NT2/D1 (cell line): ENCODE measurements around the gene PIK3C2A.

ENCODE experiments used
- DNase-seq: peaks from one replicate; pipeline ENCODE4 v3.0.0-alpha.2; 2011; ENCODE audit warnings: low read depth, low spot score
- H3K27me3 ChIP-seq: 2 replicates; pipeline ENCODE4 v1.6.0; 2011; ENCODE audit warnings: mild to moderate bottlenecking; ENCODE audit not compliant: insufficient read length, insufficient read depth
- H3K36me3 ChIP-seq: 2 replicates; pipeline ENCODE4 v1.6.1; 2011; ENCODE audit warnings: mild to moderate bottlenecking, low read length, mixed read lengths; ENCODE audit not compliant: insufficient read depth, insufficient read length
- H3K4me1 ChIP-seq: 2 replicates; pipeline ENCODE4 v1.5.1; 2011; ENCODE audit not compliant: insufficient read depth, insufficient read length
- H3K4me3 ChIP-seq: 2 replicates; pipeline ENCODE4 v1.5.1; 2011; ENCODE audit warnings: low read depth; ENCODE audit not compliant: insufficient read length
- H3K9ac ChIP-seq: 2 replicates; pipeline ENCODE4 v1.6.0; 2011; ENCODE audit warnings: low read depth; ENCODE audit not compliant: insufficient read length
- H3K9me3 ChIP-seq: 2 replicates; pipeline ENCODE4 v1.5.1; 2011; ENCODE audit warnings: mild to moderate bottlenecking, low read length; ENCODE audit not compliant: insufficient read depth
- SUZ12 ChIP-seq: IDR thresholded peaks from 2 replicates; pipeline ENCODE4 v1.6.1; 2011; ENCODE audit not compliant: insufficient read length, insufficient read depth; ENCODE audit errors: extremely low read depth
- YY1 ChIP-seq: IDR thresholded peaks from 2 replicates; pipeline ENCODE4 v1.6.1; 2011; ENCODE audit not compliant: insufficient read length, insufficient read depth
- ZNF274 ChIP-seq: IDR thresholded peaks from 2 replicates; pipeline ENCODE4 v1.6.1; 2011; ENCODE audit warnings: mild to moderate bottlenecking, low read depth, low read length

The PIK3C2A gene

DNA sequence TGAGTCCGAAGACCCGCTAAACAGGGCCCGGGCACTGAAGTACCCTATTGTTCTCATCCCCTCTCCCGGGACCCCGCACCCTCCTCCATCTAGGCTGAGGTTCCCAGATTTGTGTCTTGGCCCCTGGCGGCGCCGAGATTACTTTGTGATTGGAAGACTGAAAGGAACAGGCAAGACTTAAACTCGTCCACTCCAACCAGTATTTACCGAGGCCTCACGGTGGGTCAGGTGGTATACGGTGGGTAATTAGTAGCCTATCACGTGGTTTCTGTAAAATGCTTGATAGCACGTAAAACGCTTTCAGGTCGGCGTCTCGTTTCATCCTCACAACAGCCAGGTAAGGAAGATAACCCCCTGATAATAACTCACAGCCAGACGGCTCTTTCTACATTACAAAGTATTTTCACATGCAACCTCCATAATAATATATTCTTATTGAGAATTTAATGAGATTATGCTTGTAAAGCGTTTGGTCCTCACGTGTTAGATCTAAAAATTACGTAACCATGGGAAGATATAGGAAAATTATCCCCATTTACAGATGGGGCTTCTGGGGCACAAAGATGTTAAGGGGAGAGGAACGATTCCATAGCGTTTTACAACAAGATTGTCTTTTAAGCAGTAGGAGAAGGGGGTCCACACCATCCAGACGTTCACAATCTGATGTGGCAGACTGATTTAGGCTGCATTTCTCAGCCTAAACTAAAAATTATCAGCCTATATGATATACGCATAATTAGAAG is 642 bp upstream of the PIK3C2A start:
- Histone ChIP-seq H3K4me3 (peak overlapping the region; percentile 85), H3K4me1 (no peaks in the 10 kb centered on the region), H3K9me3 (no peaks in the 10 kb centered on the region), H3K27me3 (no peaks in the 10 kb centered on the region), H3K36me3 (peaks cover 6% of the 10 kb centered on the region), H3K9ac (peak overlapping the region; percentile 90)
- TF ChIP-seq YY1 (no peak), SUZ12 (no peak), ZNF274 (no peak)
- peak; percentile 52 for DNase-seq

DNA sequence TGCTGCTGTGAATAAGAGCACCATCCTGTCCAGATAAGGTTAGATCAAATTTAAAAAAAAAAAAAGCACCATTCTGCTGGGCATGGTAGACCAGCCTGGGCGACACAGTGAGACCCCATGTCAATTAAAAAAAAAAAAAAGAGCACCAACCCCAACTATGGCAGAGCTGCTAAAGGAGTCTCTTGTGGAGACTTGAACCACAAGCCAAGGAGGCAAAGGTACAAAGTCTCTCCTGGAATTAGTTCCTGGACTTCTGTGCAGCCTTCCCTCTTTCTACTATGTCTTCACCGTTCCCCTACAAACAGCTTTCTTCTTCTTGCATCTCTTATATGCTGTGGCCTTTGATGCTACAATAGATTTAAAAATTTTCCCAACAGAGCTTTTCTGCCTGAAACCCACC is 1.3 kb downstream of the PIK3C2A start:
- peak overlapping the region; percentile 85 for H3K4me3 ChIP-seq
- no peak for DNase-seq
- peaks cover 2% of the 10 kb centered on the region for H3K4me1 ChIP-seq
- H3K9me3 ChIP-seq, result no peaks in the 10 kb centered on the region
- H3K27me3 ChIP-seq, result no peaks in the 10 kb centered on the region
- peaks cover 16% of the 10 kb centered on the region for H3K36me3 ChIP-seq
- peak overlapping the region; percentile 90 for H3K9ac ChIP-seq
- TF ChIP-seq YY1 (no peak), SUZ12 (no peak), ZNF274 (no peak)

DNA sequence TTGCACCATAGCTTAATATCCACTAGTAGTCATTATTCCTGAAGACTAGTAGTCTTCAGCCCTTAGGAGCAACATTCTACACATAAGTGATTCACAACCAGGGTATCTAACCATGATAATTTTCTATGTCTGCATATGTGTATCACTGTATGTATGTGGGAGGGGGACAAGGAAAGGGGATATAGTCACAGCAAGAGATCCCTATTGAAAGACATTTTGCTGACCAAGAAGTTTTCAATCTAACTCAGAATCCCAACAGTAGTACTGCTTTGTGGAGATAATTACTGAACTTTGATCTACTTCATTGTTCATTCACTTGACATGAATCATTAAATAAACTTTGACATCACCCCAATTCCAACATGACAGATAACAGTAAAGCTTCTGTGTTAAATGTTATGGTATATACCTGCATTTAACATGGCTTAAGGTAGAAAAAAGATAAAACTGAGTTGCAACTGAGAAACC is 10.3 kb downstream of the PIK3C2A start:
- H3K9ac ChIP-seq, result no peak overlapping the region
- H3K4me1 ChIP-seq, result peaks cover 3% of the 10 kb centered on the region
- TF ChIP-seq SUZ12 (no peak), ZNF274 (no peak), YY1 (no peak)
- no peaks in the 10 kb centered on the region for H3K9me3 ChIP-seq
- peaks cover 15% of the 10 kb centered on the region for H3K36me3 ChIP-seq
- DNase-seq, result no peak
- no peak overlapping the region for H3K4me3 ChIP-seq
- no peaks in the 10 kb centered on the region for H3K27me3 ChIP-seq

DNA sequence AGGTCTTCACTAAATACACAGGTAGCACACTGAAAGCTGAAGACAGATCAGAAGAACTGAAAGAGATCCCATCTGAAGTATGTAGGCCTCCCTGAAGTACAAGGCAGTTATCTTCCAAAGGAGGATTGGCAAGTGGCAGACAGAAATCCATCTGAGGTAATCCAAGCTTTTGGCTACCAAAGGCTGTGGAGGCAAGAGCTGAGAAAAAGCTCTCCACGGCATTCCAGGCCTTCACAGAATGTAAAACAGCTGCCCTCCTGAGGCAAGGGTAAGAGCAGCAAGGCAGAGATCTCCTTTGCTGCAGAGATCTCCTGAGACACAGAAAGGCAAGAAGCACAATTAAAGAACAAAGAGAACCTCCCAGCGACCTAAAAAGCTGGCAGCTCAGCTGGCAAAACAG is 19.1 kb downstream of the PIK3C2A start:
- no peaks in the 10 kb centered on the region for H3K27me3 ChIP-seq
- TF ChIP-seq YY1 (no peak), SUZ12 (no peak), ZNF274 (no peak)
- DNase-seq, result no peak
- peaks cover 2% of the 10 kb centered on the region for H3K4me1 ChIP-seq
- H3K36me3 ChIP-seq, result peaks cover 22% of the 10 kb centered on the region
- no peak overlapping the region for H3K4me3 ChIP-seq
- no peaks in the 10 kb centered on the region for H3K9me3 ChIP-seq
- no peak overlapping the region for H3K9ac ChIP-seq

DNA sequence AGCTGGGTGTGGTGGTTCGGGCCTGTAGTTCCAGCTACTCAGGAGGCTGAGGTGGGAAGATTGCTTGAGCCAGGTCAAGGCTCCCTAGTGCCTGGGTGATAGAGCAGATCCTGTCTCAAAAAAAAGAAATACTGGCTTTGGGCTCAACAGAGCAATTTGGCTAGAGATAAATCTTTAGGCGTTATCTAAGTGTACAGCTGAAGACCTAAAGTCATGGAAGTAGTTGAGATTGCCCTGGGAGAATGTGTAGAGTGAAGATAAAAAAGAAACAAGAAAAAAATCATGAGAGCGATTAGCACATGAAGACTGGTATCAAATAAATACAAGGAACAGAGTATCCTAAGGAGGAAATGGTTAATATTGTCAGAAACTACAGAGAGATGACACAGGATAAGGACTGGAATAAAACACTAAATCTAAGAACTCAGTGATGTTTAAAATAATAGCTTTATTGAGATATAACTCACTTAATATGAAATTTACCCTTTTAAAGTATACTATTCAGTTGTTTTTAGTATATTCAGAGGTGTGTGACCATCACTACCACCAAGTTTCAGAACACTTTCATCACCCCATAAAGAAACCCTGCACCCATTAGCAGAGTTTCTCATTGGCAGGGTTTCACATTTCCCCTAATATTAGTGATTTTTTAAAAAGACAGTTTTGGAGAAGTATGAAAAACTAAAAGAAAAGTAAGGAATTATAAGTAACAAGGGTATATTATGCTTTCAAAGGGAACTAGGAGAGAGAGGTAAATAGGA is 20.7 kb downstream of the PIK3C2A start:
- no peak overlapping the region for H3K4me3 ChIP-seq
- peaks cover 2% of the 10 kb centered on the region for H3K4me1 ChIP-seq
- no peak overlapping the region for H3K9ac ChIP-seq
- no peak for DNase-seq
- no peaks in the 10 kb centered on the region for H3K9me3 ChIP-seq
- H3K36me3 ChIP-seq, result peaks cover 17% of the 10 kb centered on the region
- TF ChIP-seq SUZ12 (no peak), ZNF274 (no peak), YY1 (no peak)
- no peaks in the 10 kb centered on the region for H3K27me3 ChIP-seq

DNA sequence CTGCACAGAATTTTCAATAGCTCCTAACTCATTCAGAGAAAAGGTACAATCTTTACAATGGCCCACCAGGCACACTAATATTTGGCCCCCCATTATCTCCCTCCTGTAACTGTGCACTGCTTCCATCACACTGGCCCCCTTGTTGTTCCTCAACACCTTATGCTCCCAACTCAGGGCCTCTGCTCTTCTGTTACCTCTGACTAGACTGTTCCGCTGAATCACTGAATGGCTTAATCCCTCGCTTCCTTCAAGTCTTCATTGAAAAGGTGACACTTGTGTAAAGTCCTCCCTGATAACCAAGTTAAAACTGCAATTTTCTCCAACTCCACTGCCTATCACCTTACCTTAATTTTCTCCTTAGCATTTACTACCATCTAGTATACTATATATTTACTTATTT is 21.8 kb downstream of the PIK3C2A start:
- Histone ChIP-seq H3K27me3 (no peaks in the 10 kb centered on the region), H3K36me3 (peaks cover 10% of the 10 kb centered on the region), H3K4me1 (peaks cover 2% of the 10 kb centered on the region)

More for the DNA sequence above, 21.8 kb downstream of the PIK3C2A start:
- Histone ChIP-seq H3K4me3 (no peak overlapping the region), H3K9ac (no peak overlapping the region), H3K9me3 (no peaks in the 10 kb centered on the region)
- no peak for TF ChIP-seq YY1
- no peak for TF ChIP-seq ZNF274
- no peak for TF ChIP-seq SUZ12
- DNase-seq, result no peak
